SU-DHL-6 (cell line): Measurements from ENCODE around the gene ZNF512.

Source experiments
- CTCF ChIP-seq: fragments of 200-600 bp; sonication (generic); IDR thresholded peaks from one replicate; pipeline ENCODE4 v1.5.1; 2017; ENCODE audit warnings: antibody characterized with exemption, mild to moderate bottlenecking, low read length, moderate library complexity; ENCODE audit not compliant: insufficient read depth, poor library complexity, severe bottlenecking
- EZH2phosphoT487 ChIP-seq: fragments of 200-600 bp; sonication (generic), shearing (Covaris generic); conservative IDR thresholded peaks from 2 replicates; pipeline ENCODE4 v1.6.1; 2018; ENCODE audit warnings: mild to moderate bottlenecking, antibody characterized with exemption, low read length, moderate library complexity, mixed read lengths

GRCh38 chr2:27640722-27641245, 57.9 kb downstream of the ZNF512 start:
- TF ChIP-seq CTCF (no peak), EZH2phosphoT487 (no peak)
